HG02610 (cell line): ENCODE data around the gene APOLD1.
"Not testable (repeated sequence)": the region's sequence is repeated elsewhere in the genome, so short reads cannot be mapped to it uniquely, and the experiment has no call there.

Source experiments
- ATAC-seq: cut with Tn5 transposase; IDR thresholded peaks from one replicate; pipeline ENCODE4 v1.9.1; 2021; ENCODE audit warnings: mild to moderate bottlenecking, moderate library complexity; ENCODE audit not compliant: unreplicated experiment

APOLD1 gene

DNA sequence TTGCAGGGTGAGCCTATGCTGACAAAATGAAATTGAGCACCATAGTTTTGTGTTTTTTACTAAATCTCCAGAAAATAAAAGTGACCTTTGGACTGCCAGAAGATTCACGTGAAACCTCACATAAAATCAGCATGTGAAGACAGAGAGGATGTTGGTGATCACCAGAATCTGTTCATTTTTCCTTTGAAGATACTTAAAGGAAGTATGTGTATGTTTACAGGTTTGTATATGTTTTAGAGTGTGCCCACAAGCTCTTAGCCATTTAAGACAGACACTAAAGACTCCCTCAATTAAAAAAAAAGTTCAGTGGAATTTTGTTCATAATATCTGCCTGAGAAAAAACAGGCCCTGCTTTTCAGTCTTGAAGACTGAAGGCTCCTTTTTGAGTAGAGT, 53.5 kb downstream of the APOLD1 start:
- no peak for ATAC-seq

DNA sequence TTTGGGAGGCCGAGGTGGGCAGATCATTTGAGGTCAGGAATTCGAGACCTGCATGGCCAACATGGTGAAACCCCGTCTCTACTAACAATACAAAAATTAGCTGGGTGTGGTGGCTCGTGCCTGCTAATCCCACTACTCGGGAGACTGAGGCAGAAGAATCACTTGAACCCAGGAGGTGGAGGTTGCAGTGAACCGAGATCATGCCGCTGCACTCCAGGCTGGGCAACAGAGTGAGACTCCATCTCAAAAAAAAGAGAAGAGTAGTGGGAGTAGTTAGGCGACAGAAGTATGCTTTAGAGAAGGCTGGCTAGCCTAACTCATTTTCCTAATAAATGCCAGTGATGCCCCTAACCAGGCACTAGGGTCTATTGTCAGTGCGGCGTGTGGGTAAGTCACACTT, 54.0 kb downstream of the APOLD1 start:
- not testable (repeated sequence) for ATAC-seq

DNA sequence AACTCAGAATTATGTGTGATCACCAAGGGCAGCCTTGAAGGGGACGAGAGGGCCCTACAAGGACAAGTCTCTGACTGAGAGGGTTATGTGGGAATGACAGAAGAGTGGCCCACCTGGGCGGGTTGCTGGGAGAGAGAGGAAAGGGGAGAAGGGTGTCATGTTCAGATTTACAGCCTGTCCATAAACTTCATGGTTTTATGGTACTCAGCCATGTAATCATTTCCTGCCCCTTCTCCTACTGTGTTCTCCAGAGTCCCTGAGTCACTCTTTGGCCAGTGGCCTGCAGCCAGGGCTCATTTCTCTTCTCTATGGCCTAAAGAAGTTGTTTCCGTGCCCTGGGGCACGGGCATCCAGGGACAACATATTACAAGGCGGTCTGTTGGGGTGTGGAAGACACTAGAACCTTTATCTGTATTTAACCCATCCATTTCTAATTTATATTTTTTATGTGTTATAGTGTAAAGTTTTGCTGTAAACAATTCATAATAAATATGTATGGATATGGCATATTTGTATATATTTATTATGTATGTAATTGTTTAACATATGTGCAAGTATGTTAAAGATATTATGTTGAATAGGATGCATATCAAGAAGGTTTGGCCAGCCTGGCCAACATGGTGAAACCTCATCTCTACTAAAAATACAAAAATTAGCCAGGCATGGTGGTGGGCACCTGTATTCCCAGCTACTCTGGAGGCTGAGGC, 54.6 kb downstream of the APOLD1 start:
- no peak for ATAC-seq

DNA sequence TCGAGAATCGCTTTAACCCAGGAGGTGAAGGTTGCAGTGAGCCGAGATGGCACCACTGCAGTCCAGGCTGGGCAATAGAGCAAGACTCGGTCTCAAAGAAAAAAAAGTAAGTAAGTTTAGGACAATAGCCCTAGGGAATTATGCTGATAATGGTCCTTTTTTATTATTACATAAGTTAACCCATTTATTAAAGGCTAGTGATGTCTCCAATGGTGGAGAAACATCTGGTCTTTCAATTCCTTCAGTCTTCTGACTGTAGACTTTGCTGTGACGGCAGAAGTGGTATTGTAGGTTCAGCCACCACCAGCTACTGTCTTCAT, 55.1 kb downstream of the APOLD1 start:
- no peak for ATAC-seq
